ENCODE data around the gene IL27RA. TPM values are rescaled to one million over a fixed set of nuclear protein-coding genes. Genes with fewer than 3 reads are reported as not detected.

The IL27RA gene
- total and polyA plus RNA-seq, 2 donors (not counting 1 experiment from before 2014, with no cell fraction given): 36.2 to 38.6 TPM

GRCh38 chr19:14080887-14081796 lies 49.6 kb downstream of the IL27RA start:
- CTCF ChIA-PET: interaction anchor here (0.8 to 4.2 kb wide), 10 partner anchors 9 to 333 kb away, joined by 3 to 22 read pairs (median 4); partner anchors contain the start of genes ASF1B and MISP3
- ATAC-seq (ENCODE audit: low read depth): peak; percentile 91
- TF ChIP-seq EZH2 (IDR thresholded peaks at IDR 0.05; ENCODE audit: borderline replicate concordance, insufficient read depth, low read depth, low read length, poor library complexity, severe bottlenecking): no peak
- TF ChIP-seq CTCF (IDR thresholded peaks at IDR 0.05): no peak
- WGBS (ENCODE audit: insufficient coverage): under 1% methylated on average over 47 of the region's 50 CpGs
- POLR2A ChIA-PET: interaction anchor here (0.5 to 1.4 kb wide), 6 partner anchors 10 to 935 kb away, joined by 3 to 5 read pairs (median 4); partner anchors contain the start of genes IL27RA and RFX1
- Histone ChIP-seq H4K20me1 (ENCODE audit: control insufficient read depth, insufficient read depth, low read length, poor library complexity, severe bottlenecking) (no peaks in the 10 kb centered on the region), H3K4me1 (ENCODE audit: control insufficient read depth in 2 of 2, insufficient read depth in 2 of 2, low read length in 2 of 2) (peaks cover 14 to 18% of the 10 kb centered on the region in 2 donors), H3K4me2 (replicated peaks; ENCODE audit: low read depth, low read length, poor library complexity, severe bottlenecking) (peak overlapping the region; percentile 99), H3K9ac (ENCODE audit: low read length) (peak overlapping the region; percentile 89), H3K79me2 (ENCODE audit: control insufficient read depth, insufficient read depth, low read length) (peaks cover 4% of the 10 kb centered on the region), H3K4me3 (ENCODE audit: control extremely low read depth in 1 of 5, extremely low read depth in 1 of 5, insufficient read depth in 1 of 5, low read depth in 2 of 5, low read length in 4 of 5) (peak overlapping the region; percentile 65 to 89 (median 77)), H3K9me3 (ENCODE audit: control extremely low read depth in 1 of 3, control insufficient read depth in 2 of 3, insufficient read depth in 1 of 3, low read length in 2 of 3) (no peaks in the 10 kb centered on the region), H3K27me3 (replicated peaks in 1 of 4; ENCODE audit: control extremely low read depth in 1 of 4, control insufficient read depth in 3 of 4, insufficient read depth in 4 of 4, low read length in 3 of 4) (no peaks in the 10 kb centered on the region), H2AFZ (ENCODE audit: insufficient read depth, low read depth, low read length, poor library complexity, severe bottlenecking) (peak overlapping the region; percentile 91), H3K36me3 (replicated peaks in 1 of 2; ENCODE audit: control extremely low read depth in 1 of 2, control insufficient read depth in 1 of 2, extremely low read depth in 1 of 2, insufficient read depth in 2 of 2, low read length in 1 of 2) (no peaks in the 10 kb centered on the region), H3K27ac (ENCODE audit: low read length in 2 of 2) (peak overlapping the region; percentile 72 to 89)
- Mint-ChIP-seq H3K9me3 (ENCODE audit: insufficient read depth) (no peaks in the 10 kb centered on the region), H3K27me3 (no peaks in the 10 kb centered on the region), H3K4me3 (peak overlapping the region; percentile 96), H3K4me1 (peaks cover 12% of the 10 kb centered on the region), H3K27ac (peak overlapping the region; percentile 96)
- intact Hi-C loops (cut with micrococcal nuclease): loop anchor here (1.0 to 5.0 kb wide), 7 partner anchors 8 to 336 kb away; partner anchors contain the start of genes ASF1B, BRME1, CC2D1A and DDX39A
- DNase-seq: peak; percentile 99
